Natural killer cell (primary cell): ENCODE data around the gene GPR6. TPM values are rescaled to one million over a fixed set of nuclear protein-coding genes. Genes with fewer than 3 reads are reported as not detected.

Experiments used
- ATAC-seq, 3 donors: fragments of 150-1000 bp in 2 of 3; fragments of 200-7000 bp in 1 of 3; cut with Tn5 transposase; 1 replicate in 1 of 3; 2 replicates in 2 of 3; pipeline ENCODE4 v1.10.0; 2021; ENCODE audit warnings: mild to moderate bottlenecking in 2 of 3, moderate library complexity in 2 of 3
- DNase-seq, 2 donors: peaks; one replicate each; pipeline versions ENCODE4 v3.0.0 to v3.0.0-alpha.2; 2013 to 2021; ENCODE audit warnings: mixed read lengths in 1 of 2
- H3K27ac ChIP-seq: one replicate; pipeline ENCODE4 v1.5.1; 2013; ENCODE audit warnings: mild to moderate bottlenecking, low read length
- H3K27me3 ChIP-seq: one replicate; pipeline ENCODE4 v1.6.1; 2013; ENCODE audit warnings: low read length; ENCODE audit not compliant: control insufficient read depth, insufficient read depth
- H3K36me3 ChIP-seq: one replicate; pipeline ENCODE4 v1.6.1; 2013; ENCODE audit warnings: low read length; ENCODE audit not compliant: control insufficient read depth, insufficient read depth
- H3K4me1 ChIP-seq: one replicate; pipeline ENCODE4 v1.6.1; 2013; ENCODE audit warnings: low read length; ENCODE audit not compliant: control insufficient read depth, insufficient read depth
- H3K4me3 ChIP-seq: one replicate; pipeline ENCODE4 v1.5.1; 2013; ENCODE audit warnings: low read length
- H3K9me3 ChIP-seq: one replicate; pipeline ENCODE4 v1.6.1; 2013; ENCODE audit warnings: low read length; ENCODE audit not compliant: control insufficient read depth, insufficient read depth
- H3K27ac Mint-ChIP-seq, 2 donors: one replicate each; pipeline ENCODE4 v1.8.0; 2022; ENCODE audit warnings: mild to moderate bottlenecking in 2 of 2, mixed read lengths in 2 of 2, moderate library complexity in 1 of 2
- H3K27me3 Mint-ChIP-seq, 2 donors: one replicate each; pipeline ENCODE4 v1.8.0; 2022; ENCODE audit warnings: low read depth in 2 of 2, mixed read lengths in 2 of 2
- H3K36me3 Mint-ChIP-seq: one replicate; pipeline ENCODE4 v1.8.0; 2022; ENCODE audit warnings: mixed read lengths
- H3K4me1 Mint-ChIP-seq, 2 donors: one replicate each; pipeline ENCODE4 v1.8.0; 2022; ENCODE audit warnings: mixed read lengths in 2 of 2
- H3K4me3 Mint-ChIP-seq: one replicate; pipeline ENCODE4 v1.8.0; 2022; ENCODE audit warnings: mild to moderate bottlenecking, moderate library complexity, mixed read lengths
- H3K9me3 Mint-ChIP-seq, 2 donors: one replicate each; pipeline ENCODE4 v1.8.0; 2022; ENCODE audit warnings: mixed read lengths in 2 of 2
- CTCF ChIP-seq: fragments of 200-600 bp; IDR thresholded peaks from one replicate; pipeline ENCODE4 v1.8.0; 2022; ENCODE audit warnings: antibody characterized with exemption
- WGBS: methylation state at CpG from one replicate; pipeline ENCODE4 v1.1.7; 2013; ENCODE audit warnings: missing lambda C conversion rate; ENCODE audit not compliant: insufficient coverage; 5-methylcytosine and 5-hydroxymethylcytosine counted together
- intact Hi-C: fragments of 100-400 bp; cut with micrococcal nuclease; formaldehyde crosslinking; loops from one replicate; pipeline ENCODE4 v1.14.2; 2022
- total RNA-seq, 4 donors: library from RNA; stranded (reverse); fragments of 120-200 nt in 1 of 4; gene quantifications; one replicate each; pipeline versions ENCODE4 v1.2.3 to v1.2.4, GENCODE V29; 2013 to 2022

GPR6 gene
- not detected for total RNA-seq
- total RNA-seq (2013) = not detected

DNA sequence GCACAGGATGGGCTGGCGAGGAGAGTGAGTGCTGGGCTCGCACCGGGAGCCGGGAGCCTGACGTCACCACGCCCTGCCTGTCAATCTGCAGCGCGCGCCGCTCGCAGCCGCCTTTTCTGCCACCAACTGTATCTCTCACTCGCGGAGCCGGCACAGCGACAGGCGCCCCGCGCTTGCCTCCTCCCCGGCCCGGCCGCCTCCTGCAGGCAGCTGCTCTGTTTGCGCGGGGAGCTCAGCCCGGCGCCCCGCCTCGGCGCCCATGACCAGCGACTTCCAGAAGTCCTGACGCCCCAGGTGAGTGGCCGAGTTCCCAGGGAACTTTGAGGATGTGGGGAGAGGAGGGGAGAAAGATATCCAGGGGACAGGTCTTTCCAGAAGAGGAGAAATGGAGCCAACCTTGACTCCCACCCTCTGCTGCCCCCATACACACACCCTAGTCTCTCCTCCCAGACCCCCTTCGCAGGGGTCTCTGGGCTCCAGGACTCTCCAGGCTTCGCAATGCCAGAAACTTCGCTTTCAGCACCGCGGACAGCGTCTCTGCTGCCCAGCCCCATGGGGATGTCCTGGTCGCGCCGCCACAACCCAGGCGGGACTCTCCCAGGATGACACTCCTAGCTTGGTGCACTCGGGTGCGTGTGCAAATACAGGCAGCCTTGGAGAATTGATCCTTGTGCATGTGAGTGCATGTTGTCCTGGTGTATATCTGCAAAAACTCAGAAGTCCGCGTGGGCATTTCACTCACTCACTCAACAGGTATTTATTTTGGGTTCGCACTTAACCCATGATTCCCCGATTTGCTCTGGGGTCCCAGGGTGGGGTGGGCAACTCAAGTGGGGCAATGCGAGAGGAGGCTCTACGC lies at the start of gene GPR6:
Gene GPR6 (plus strand): TSS at position 138 of the 859 bp plus-strand sequence. CDS start 802 bp downstream, outside the sequence.
- no peak for TF ChIP-seq CTCF
- peaks cover 28% of the 10 kb centered on the region for H3K27me3 ChIP-seq
- peak; percentile 37 to 48 for DNase-seq
- intact Hi-C loops = no loop called here
- 9% methylated on average over 49 of the region's 50 CpGs for WGBS
- H3K36me3 ChIP-seq = no peaks in the 10 kb centered on the region
- Mint-ChIP-seq H3K27me3 (peaks cover 48 to 66% of the 10 kb centered on the region in 2 donors), H3K27ac (no peak within 1 kb of the TSS), H3K4me3 (no peak within 1 kb of the TSS), H3K9me3 (peaks cover 0 to 2% of the 10 kb centered on the region in 2 donors), H3K36me3 (no peaks in the 10 kb centered on the region), H3K4me1 (no peaks in the 10 kb centered on the region)
- no peaks in the 10 kb centered on the region for H3K9me3 ChIP-seq
- H3K4me3 ChIP-seq = no peak within 1 kb of the TSS
- peak; percentile 57 to 88 (median 60) for ATAC-seq
- no peaks in the 10 kb centered on the region for H3K4me1 ChIP-seq
- no peak within 1 kb of the TSS for H3K27ac ChIP-seq

DNA sequence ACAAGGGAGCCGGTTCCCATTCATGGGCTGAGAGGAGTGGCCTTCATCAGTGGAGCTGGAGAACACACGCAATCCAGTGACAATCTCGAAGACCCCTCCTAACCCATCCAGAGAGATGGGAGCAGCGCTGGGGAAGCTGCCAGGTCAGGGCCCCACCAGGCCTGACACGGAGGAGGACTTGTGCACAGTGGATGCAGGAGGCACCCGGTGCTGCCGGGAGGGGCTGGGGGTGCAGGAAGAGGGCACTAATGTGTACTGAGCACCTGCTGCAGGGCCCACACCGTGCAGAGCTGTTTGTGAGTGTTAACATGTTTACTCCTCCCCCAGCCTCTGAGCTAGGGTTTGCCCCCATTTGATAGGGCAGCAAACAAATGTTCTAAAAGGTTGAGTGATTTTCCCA lies 43.8 kb upstream of the GPR6 start:
- Histone ChIP-seq H3K4me3 (no peak overlapping the region), H3K27ac (no peak overlapping the region), H3K27me3 (no peaks in the 10 kb centered on the region), H3K36me3 (no peaks in the 10 kb centered on the region), H3K9me3 (no peaks in the 10 kb centered on the region), H3K4me1 (no peaks in the 10 kb centered on the region)
- no peak for DNase-seq
- Mint-ChIP-seq H3K27ac (no peak overlapping the region), H3K4me3 (no peak overlapping the region), H3K36me3 (no peaks in the 10 kb centered on the region), H3K9me3 (no peaks in the 10 kb centered on the region), H3K4me1 (no peaks in the 10 kb centered on the region), H3K27me3 (no peaks in the 10 kb centered on the region)
- peak in 1 of 3 donors; percentile 30 for ATAC-seq
- intact Hi-C loops = no loop called here
- TF ChIP-seq CTCF = no peak
- WGBS = 91% methylated on average over 8 of the region's 8 CpGs

GRCh38 chr6:109939654-109940053 lies 38.5 kb upstream of the GPR6 start:
- Histone ChIP-seq H3K36me3 (no peaks in the 10 kb centered on the region), H3K27me3 (no peaks in the 10 kb centered on the region), H3K4me1 (no peaks in the 10 kb centered on the region), H3K4me3 (no peak overlapping the region), H3K9me3 (no peaks in the 10 kb centered on the region), H3K27ac (no peak overlapping the region)
- H3K9me3 Mint-ChIP-seq = no peaks in the 10 kb centered on the region
- no peaks in the 10 kb centered on the region for H3K4me1 Mint-ChIP-seq
- DNase-seq (no peak), ATAC-seq (no peak)
- TF ChIP-seq CTCF = no peak
- no peak overlapping the region for H3K4me3 Mint-ChIP-seq
- intact Hi-C loops = no loop called here
- H3K36me3 Mint-ChIP-seq = no peaks in the 10 kb centered on the region
- H3K27ac Mint-ChIP-seq = no peak overlapping the region
- H3K27me3 Mint-ChIP-seq = peaks cover 7 to 36% of the 10 kb centered on the region in 2 donors
- WGBS = 93% methylated on average over 2 of the region's 2 CpGs
